CD4-positive, alpha-beta T cell (primary cell): ENCODE results near the gene TMEM179. TPM values are rescaled to one million over a fixed set of nuclear protein-coding genes. Genes with fewer than 3 reads are reported as not detected.

ENCODE experiments used
- ATAC-seq: fragments of 200-7000 bp; cut with Tn5 transposase; one replicate; pipeline ENCODE4 v1.10.0; 2022; ENCODE audit warnings: mild to moderate bottlenecking; ENCODE audit not compliant: poor library complexity
- CTCF ChIA-PET: fragments of 350-600 bp; sonication (Branson Sonifier 250); formaldehyde crosslinking; loops from one replicate; lab custom pipeline; 2021; ENCODE audit warnings: antibody characterized with exemption, inconsistent platforms; lab: Charles Lee
- POLR2A ChIA-PET: fragments of 350-600 bp; sonication (Branson Sonifier 250); formaldehyde crosslinking; loops from one replicate; lab custom pipeline; 2021; ENCODE audit warnings: antibody characterized with exemption, inconsistent platforms; lab: Charles Lee
- DNase-seq, 14 experiments: peaks; one replicate each; pipeline ENCODE4 v3.0.0-alpha.2; 2013 to 2020; ENCODE audit warnings: mixed read lengths in 2 of 14
- H3K27ac ChIP-seq, 2 donors: one replicate each; pipeline versions ENCODE4 v1.5.1 to v1.7.0; 2013; ENCODE audit warnings: low read length in 2 of 2, low read depth in 1 of 2, mild to moderate bottlenecking in 1 of 2
- H3K27me3 ChIP-seq, 2 experiments: 1 replicate in 1 of 2; 2 replicates in 1 of 2; pipeline versions ENCODE4 v1.6.1 to v1.7.0; 2013; ENCODE audit warnings: low read length in 2 of 2, control low read depth in 1 of 2, mild to moderate bottlenecking in 1 of 2, moderate library complexity in 1 of 2; ENCODE audit not compliant: insufficient read depth in 2 of 2, control insufficient read depth in 1 of 2
- H3K36me3 ChIP-seq: one replicate; pipeline ENCODE4 v1.6.1; 2013; ENCODE audit warnings: low read length, control low read depth; ENCODE audit not compliant: insufficient read depth
- H3K4me1 ChIP-seq: one replicate; pipeline ENCODE4 v1.6.1; 2013; ENCODE audit warnings: low read length, control low read depth; ENCODE audit not compliant: insufficient read depth
- H3K4me3 ChIP-seq: one replicate; pipeline ENCODE4 v1.5.1; 2013; ENCODE audit warnings: mild to moderate bottlenecking, low read length, moderate library complexity
- H3K9me3 ChIP-seq, 2 experiments: 1 replicate in 1 of 2; 2 replicates in 1 of 2; pipeline versions ENCODE4 v1.6.1 to v1.7.0; 2013; ENCODE audit warnings: low read length in 2 of 2, mild to moderate bottlenecking in 2 of 2, control low read depth in 1 of 2, moderate library complexity in 1 of 2; ENCODE audit not compliant: control insufficient read depth in 1 of 2, insufficient read depth in 1 of 2
- H3K27ac Mint-ChIP-seq: one replicate; pipeline ENCODE4 v1.8.0; 2020; ENCODE audit warnings: mixed read lengths
- H3K27me3 Mint-ChIP-seq: one replicate; pipeline ENCODE4 v1.8.0; 2021; ENCODE audit warnings: mixed read lengths
- H3K36me3 Mint-ChIP-seq: one replicate; pipeline ENCODE4 v1.8.0; 2021; ENCODE audit warnings: low read depth, mixed read lengths
- H3K4me1 Mint-ChIP-seq: one replicate; pipeline ENCODE4 v1.8.0; 2021; ENCODE audit warnings: low read depth, mixed read lengths
- H3K4me3 Mint-ChIP-seq: one replicate; pipeline ENCODE4 v1.8.0; 2020; ENCODE audit warnings: mild to moderate bottlenecking, mixed read lengths
- H3K9me3 Mint-ChIP-seq: one replicate; pipeline ENCODE4 v1.8.0; 2020; ENCODE audit warnings: mixed read lengths
- CTCF ChIP-seq: fragments of 200-600 bp; IDR thresholded peaks from one replicate; pipeline ENCODE4 v1.8.0; 2022; ENCODE audit warnings: antibody characterized with exemption, mild to moderate bottlenecking
- intact Hi-C, 2 experiments: fragments of 100-400 bp; cut with DNase I in 1 of 2; cut with micrococcal nuclease in 1 of 2; formaldehyde crosslinking; loops; one replicate each; pipeline versions ENCODE4 v1.15.1 to v1.9.0; 2023 to 2025; cut with DNase I, micrococcal nuclease
- total RNA-seq, 174 experiments: library from RNA in 2 of 174; stranded (reverse) in 2 of 174; gene quantifications; one replicate each; pipeline ENCODE4 v1.2.3 and lab custom pipeline; 2021 to 2026

Gene TMEM179
- total RNA-seq, 2 experiments from 2014 or later = not detected

DNA sequence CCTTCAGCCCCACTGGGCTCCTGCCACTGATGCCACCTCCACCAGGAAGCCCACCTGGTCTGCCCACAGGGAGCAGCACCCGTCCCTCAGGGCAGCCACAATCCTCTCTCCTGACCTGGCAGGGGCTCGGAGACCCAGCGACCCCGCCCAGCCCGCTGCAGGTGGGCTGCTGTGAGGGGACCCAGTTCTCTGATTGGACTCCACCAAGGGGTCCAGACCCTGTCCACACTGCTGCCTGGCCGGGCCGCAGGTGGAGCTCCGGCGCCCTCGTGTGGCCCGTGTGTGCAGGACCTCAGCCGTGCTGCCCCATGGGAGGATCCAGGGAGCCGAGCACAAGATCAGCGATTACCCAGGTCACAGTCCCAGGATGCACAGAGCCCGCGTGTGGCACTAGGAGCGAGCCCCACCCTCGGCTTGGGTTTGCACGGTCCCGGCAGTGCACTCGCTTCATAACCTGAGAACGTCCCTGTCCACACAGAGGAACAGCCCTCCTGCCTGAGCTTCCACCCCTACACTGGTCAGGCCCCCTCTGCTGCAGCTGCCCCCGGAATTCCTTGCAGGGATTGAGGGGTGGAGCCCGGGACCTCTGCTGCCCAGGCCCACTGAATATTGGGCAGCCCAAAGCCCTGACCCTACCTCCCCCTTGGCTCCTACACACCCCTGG is 35.4 kb upstream of the TMEM179 start:
- H3K4me3 Mint-ChIP-seq = no peak overlapping the region
- H3K36me3 Mint-ChIP-seq = no peaks in the 10 kb centered on the region
- no peak overlapping the region for H3K27ac ChIP-seq
- intact Hi-C loops = loop anchor here (1.0 to 5.0 kb wide), 4 partner anchors 503 to 562 kb away; no protein-coding TSS in a partner anchor
- peak; percentile 66 for TF ChIP-seq CTCF
- H3K27me3 ChIP-seq = peaks cover 6 to 13% of the 10 kb centered on the region in 2 experiments
- peaks cover 15% of the 10 kb centered on the region for H3K27me3 Mint-ChIP-seq
- no peaks in the 10 kb centered on the region for H3K9me3 Mint-ChIP-seq
- peaks cover 0 to 7% of the 10 kb centered on the region in 2 experiments for H3K9me3 ChIP-seq
- DNase-seq (peak in 12 of 14 experiments; percentile 18 to 68 (median 38)), ATAC-seq (peak; percentile 73)
- POLR2A ChIA-PET = no interaction called here
- peaks cover 4% of the 10 kb centered on the region for H3K4me1 Mint-ChIP-seq
- H3K27ac Mint-ChIP-seq = no peak overlapping the region
- CTCF ChIA-PET = interaction anchor here (1.0 kb wide), 1 partner anchor 502 kb away, joined by 3 read pairs; no protein-coding TSS in a partner anchor
- peaks cover 6% of the 10 kb centered on the region for H3K4me1 ChIP-seq
- no peak overlapping the region for H3K4me3 ChIP-seq
- no peaks in the 10 kb centered on the region for H3K36me3 ChIP-seq

DNA sequence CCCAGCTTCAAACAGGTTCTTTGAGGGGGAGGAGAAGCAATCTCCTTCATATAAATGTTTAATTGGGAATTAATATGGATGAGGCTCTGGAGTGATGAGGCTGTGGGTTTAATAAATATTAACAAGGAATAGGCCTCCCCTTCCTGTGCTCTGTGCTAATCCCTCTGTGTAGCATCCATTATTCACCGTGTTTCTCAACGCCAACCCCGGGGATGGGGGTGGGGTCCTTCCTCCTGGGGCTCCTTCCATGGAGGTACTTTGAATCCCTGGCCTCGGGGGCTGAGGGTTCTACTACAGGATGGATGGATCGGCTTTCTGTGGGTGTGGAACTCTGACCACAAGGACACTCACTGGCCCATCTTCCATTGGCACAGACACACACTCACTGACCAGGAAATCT is 34.9 kb upstream of the TMEM179 start:
- H3K36me3 ChIP-seq = no peaks in the 10 kb centered on the region
- ChIA-PET CTCF (interaction anchor here (1.0 kb wide), 1 partner anchor 502 kb away, joined by 3 read pairs; no protein-coding TSS in a partner anchor), POLR2A (no interaction called here)
- H3K9me3 ChIP-seq = peaks cover 0 to 10% of the 10 kb centered on the region in 2 experiments
- peaks cover 15% of the 10 kb centered on the region for H3K27me3 Mint-ChIP-seq
- H3K27me3 ChIP-seq = peaks cover 6 to 13% of the 10 kb centered on the region in 2 experiments
- H3K27ac ChIP-seq = no peak overlapping the region
- no peaks in the 10 kb centered on the region for H3K9me3 Mint-ChIP-seq
- intact Hi-C loops = loop anchor here (1.0 to 5.0 kb wide), 3 partner anchors 547 to 561 kb away; no protein-coding TSS in a partner anchor
- no peak for TF ChIP-seq CTCF
- H3K4me1 ChIP-seq = peaks cover 6% of the 10 kb centered on the region
- no peak overlapping the region for H3K4me3 ChIP-seq
- H3K36me3 Mint-ChIP-seq = no peaks in the 10 kb centered on the region
- peaks cover 4% of the 10 kb centered on the region for H3K4me1 Mint-ChIP-seq
- DNase-seq = no peak
- no peak for ATAC-seq
- H3K27ac Mint-ChIP-seq = no peak overlapping the region
- H3K4me3 Mint-ChIP-seq = no peak overlapping the region

DNA sequence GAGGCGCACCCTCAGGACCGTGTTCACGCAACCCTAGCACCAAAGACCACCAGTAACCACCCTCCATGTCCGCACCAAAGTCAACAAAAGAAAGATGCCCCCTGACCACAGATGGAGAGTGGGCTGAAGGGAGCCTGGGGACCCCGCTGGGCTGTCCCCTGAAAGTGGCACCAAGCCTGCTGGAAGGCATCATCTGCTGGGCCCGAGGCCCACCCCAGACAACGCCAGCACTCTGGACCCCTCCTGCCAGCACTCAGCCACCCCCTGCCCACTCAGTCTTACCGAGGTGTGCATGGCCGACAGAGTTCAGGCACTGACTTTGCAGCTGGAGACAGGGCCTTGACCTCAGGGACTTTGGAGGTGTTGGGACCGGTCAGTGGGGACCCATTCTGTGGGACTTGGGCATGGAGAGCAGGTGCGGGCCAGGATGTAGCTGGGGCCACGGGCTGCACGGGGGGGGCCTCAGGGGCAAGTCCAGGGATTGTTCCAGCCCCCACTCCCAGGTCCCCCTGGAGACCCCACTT is 34.4 kb upstream of the TMEM179 start:
- no peak overlapping the region for H3K27ac Mint-ChIP-seq
- H3K9me3 Mint-ChIP-seq = no peaks in the 10 kb centered on the region
- Histone ChIP-seq H3K4me3 (no peak overlapping the region), H3K4me1 (peaks cover 6% of the 10 kb centered on the region), H3K9me3 (peaks cover 0 to 10% of the 10 kb centered on the region in 2 experiments), H3K27me3 (peaks cover 6 to 13% of the 10 kb centered on the region in 2 experiments), H3K36me3 (no peaks in the 10 kb centered on the region), H3K27ac (no peak overlapping the region)
- ChIA-PET POLR2A (no interaction called here), CTCF (no interaction called here)
- no peak for DNase-seq
- ATAC-seq = no peak
- no peak overlapping the region for H3K4me3 Mint-ChIP-seq
- no peak for TF ChIP-seq CTCF
- peaks cover 15% of the 10 kb centered on the region for H3K27me3 Mint-ChIP-seq
- no peaks in the 10 kb centered on the region for H3K36me3 Mint-ChIP-seq
- H3K4me1 Mint-ChIP-seq = peaks cover 4% of the 10 kb centered on the region
- intact Hi-C loops = loop anchor here (1.0 to 5.0 kb wide), 3 partner anchors 547 to 561 kb away; no protein-coding TSS in a partner anchor
